Measurements from ENCODE around the gene MYLK.

MYLK gene

DNA sequence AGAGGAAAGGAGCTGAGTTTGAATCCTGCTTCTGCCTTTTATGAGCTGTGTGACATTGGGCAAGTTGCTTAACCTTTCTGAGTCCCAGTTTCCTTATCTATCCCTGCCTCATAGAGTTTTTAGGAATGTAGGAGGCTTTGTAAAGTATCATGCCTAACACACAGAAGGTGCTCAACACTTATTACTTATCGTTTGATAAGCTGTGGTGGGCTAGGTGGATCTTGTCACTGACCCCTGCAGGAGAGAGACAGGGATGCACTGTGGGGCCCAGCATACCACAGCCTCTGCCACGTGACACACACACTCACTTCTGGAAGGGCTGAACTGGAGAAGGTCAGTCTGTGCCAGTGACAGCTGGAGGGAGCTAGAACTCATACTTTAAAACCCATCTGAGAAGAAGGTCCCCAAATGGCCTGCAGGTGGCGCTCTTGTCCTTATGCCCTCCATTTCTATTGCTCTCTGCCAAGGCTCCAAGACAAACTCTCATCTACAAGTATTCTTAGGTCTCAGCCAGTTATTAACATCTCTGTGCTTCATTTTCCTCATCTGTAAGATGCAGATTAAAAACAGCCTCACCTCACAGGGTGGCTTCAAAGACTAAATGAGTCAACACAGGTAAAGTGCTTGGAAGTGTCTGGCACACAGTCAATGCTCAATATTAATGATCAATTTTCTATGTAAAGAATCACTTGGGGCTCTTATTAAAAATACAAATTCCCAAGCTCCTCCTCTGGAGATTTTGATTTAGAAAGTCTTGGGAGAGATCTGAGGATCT lies 241.8 kb downstream of the MYLK start:
- DNase-seq (ENCODE audit: low read depth) = peak; percentile 92

DNA sequence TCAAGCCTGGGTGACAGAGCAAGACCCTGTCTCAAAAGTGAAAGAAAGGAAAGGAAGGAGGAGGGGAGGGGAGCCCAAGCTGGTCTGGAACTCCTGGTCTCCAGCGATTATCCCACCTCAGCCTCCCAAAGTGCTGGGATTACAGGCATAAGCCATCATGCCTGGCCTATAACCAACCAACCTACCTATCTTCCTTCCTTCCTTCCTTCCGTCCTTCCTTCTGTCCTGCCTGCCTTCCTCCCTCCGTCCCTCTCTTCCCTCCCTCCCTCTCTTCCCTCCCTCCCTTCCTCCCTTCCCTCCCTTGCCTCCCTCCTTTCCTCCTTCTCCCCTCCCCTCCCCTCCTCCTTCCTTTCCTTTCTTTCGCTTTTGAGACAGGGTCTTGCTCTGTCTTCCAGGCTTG lies 242.6 kb downstream of the MYLK start:
- DNase-seq (ENCODE audit: low read depth) = no peak

DNA sequence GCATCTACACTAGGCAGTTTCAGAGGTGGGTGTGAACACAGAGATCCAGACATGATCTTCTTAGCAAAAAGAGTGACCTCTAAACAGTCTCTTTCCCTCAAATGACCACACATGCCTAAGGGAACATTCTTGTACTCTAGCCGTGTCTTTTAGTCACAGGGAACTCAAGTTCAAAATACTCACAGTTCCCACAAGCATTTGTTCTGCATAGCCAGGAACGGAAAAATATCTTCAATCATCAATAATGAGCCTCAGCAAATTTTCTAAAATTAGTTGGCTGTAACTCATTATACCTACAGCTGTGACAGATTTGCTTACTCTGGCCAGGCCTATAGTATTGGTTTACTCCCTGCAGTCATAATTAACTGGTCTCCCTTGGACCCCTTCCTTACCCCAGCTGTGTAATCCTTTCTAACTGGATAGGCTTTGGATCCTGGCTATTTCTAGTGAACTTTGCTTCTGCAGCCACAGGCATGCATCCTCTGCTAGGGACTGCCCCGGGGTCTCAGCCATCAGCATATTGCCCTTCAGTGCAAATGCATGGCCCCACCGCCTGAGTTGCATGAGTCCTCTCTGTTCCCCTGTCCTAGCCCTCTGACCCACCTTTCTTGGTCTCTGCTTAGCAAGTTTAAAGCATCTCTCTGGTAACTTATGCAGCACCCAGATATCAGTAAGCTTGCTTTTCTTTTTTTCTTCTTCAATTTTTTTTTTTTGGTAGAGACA lies 243.2 kb downstream of the MYLK start:
- DNase-seq (ENCODE audit: low read depth) = peak; percentile 50

DNA sequence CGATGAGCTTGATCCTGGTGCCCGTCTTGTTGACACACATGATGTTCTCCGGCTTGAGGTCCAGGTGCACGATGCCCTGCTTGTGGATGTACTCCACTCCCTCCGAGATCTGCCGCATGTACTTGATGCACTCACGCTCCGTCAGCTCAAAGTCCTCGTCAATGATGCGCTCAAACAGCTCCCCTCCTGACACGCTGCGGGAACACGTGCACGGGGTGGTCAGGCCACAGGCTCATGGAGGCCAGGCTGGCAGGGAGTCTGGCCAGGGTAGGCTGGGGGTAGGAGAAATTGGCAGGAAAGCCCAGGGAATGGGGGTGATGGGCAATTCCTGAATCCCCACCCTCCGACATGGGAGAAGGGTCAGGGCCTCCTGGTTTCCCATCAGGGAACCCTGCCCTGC lies 243.8 kb downstream of the MYLK start:
- no peak for DNase-seq (ENCODE audit: low read depth)

DNA sequence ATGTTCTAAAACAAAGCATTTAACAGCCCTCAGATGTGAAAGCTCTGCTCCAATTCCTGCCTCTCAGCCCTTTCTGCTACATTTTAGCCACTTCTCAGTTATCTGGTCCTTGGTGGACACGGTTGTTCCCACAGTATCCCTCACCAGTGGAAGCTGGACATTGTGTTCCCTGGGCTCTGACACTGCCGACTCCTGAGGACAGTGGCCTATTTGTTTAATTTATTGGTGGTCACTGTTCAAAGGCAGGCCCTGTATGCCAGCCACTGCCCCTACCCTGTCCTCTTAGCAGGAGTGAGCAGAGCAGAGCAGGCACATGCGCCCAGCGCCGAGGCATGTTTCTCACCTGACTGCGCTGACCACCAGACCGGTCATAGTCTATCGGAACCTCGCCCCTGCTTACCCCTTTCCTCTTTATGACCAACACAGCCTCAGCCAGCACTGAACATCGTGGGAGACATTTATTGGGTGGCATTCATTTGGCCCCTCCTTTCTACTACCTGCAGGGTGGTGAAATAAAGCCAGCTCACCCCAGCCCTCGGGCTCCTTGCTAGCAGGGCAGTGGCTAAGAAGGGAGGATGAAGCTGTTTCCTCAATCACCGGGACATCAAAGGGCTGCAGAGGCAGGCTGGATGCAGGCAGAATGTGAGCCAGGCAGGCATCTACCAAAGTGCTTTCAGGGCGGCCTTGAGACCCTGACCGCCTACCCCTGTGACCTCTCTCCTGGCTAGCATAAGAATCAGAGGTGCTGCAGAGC lies 245.0 kb downstream of the MYLK start:
- DNase-seq (ENCODE audit: low read depth) = no peak

DNA sequence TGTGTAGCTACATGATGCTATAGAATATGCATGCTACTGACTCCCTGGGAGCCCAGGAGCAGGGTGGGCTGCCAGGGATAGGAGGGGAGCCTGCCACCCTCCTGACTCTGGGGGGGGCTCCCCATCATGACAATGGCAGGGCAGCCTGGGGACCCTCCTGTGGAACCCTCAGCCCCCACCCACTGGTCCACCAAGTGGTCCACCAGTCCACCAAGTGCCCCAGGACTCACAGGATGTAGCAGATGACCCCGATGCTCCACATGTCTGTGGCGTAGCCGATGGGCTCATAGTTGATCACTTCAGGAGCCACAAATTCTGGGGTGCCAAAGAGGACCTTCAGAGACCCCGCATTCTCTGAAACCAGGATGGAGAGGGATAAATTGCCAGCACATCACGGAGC lies 246.3 kb downstream of the MYLK start:
- no peak for DNase-seq (ENCODE audit: low read depth)

DNA sequence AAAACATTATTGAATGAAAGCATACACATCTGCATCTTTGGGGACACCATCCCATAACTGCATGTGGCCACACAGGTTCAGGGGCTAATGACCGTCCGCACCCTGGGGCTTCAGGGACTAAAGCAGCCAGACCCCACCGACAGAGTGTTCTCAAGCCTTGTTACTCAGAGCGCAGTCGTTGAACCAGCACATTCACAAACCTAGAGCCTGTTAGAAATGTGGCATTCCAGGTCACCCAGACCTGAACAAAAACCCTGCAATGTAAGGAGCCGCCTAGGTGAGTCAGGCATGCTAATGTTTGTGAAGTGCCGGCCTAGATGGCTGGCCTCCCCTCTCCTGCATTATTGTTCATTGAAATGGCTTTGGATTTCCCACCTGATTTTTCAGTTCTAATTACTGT lies 247.0 kb downstream of the MYLK start:
- no peak for DNase-seq (ENCODE audit: low read depth)

DNA sequence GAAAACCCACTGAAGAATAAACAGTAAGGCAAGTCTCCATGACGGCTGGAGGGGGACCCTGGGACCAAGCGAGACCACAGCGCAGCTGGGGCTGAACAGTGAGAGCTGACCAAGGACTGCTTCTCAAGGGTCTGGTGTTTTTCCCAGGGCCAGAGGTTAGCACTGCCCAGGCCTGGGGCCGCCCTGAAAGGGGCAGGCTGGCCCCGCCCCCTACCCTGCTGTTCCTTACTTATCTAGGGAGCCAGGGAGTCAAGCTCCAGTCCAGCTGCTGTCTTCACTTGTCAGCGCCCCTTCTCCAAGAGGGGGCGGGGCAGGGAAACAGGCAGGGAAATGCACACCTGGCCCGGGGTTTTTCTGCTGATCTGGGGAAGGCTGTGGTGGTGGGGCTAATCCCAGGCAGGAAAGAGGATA lies 247.7 kb downstream of the MYLK start:
- DNase-seq (ENCODE audit: low read depth) = no peak

DNA sequence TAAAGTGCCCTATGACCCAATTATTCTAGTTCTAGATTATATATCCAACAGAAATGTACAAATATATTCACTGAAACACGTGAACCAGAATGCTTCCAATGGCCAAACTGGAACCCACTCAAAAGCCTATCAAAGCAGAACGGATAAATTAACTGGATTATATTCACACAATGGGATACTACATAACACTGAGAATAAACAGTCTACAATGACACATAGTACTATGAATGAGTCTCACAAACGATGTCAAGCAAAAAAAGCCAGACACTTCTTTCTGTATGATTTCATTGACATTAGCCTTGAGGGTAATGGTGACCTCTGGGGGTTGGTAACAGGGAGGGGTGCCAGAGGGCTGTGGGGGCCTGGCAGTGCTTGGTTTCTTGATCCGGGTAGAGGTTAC lies 248.4 kb downstream of the MYLK start:
- DNase-seq (ENCODE audit: low read depth) = no peak

DNA sequence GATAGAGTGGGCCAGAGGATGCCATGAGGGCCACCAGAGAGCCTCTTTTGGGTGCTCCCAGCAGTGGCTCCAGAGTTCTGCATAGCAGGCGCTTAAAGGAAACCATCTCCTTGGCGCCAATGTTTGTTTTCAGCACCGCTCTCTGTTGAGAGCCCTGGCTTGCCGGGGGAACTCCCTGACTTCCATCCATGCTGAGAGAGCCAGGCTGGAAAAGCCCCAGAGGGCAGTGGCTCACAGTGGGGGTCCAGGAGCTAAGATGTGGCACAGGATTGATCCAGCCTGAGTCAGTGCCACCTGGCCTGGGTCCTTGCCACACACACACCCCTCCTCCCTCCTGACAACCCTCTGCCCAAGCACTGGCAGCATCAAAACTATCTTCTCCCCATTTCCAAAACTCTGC lies 248.9 kb downstream of the MYLK start:
- DNase-seq (ENCODE audit: low read depth) = no peak

DNA sequence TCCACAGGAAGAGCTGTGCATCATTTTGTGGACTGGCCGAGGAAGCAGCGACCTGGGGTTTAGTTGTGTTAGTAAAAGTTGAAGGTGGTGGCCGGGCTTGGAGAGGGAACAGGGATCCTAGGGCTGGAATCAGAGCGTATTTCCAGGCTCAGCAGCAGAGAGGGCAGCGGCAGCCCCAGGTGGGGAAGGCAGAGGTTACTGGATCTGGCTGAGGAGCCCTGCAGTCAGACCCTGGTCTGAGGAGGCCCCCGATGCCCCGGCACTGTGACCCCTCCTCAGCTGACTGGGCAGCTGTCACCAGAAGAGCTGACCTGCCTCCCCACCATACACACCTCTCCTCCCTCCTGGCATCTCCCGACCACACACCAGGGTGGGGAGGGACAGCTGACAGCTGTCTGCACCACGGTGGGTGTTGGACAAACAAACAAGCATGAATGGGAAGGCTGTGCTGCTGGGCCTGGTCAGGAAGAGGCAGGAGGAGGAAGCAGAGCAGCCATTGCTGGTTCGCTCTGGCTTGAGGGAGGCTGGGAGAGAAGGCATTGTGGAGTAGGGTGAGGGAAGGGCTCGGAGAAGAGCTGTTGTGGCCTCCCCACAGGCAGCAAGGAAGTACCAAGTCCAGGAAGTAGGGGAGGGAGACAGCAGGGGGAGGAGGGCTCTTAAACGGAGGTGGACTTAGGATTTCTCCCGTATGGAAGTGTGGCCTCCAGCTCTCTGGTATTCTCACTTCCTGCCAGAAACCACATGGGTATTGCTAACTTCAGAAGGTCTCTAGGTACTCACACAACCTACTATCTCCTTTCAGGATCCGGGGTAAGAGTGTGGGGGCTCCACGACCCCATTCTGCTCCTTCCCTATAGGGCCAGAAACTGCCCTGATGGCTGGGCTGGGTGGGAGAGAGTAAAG lies 249.7 kb downstream of the MYLK start:
- no peak for DNase-seq (ENCODE audit: low read depth)

DNA sequence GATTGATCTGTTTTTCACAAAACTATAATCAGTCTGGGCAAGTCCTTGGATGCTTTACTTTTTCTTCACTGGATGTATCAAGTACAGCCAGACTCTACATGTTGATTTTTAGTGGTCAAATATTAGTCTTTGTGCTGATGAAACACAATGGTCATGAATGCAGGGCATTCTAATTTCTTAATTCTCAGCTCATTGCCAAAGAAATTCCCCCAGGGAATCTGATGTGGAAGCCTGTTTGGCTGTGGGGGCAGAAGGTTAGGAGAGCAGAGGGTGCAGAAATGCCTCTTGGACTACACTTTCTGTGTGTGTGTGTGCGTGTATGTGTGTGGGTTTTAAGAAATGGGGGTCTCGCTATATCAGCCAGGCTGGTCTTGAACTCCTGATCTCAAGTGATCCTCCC lies 250.6 kb downstream of the MYLK start:
- DNase-seq (ENCODE audit: low read depth) = no peak

DNA sequence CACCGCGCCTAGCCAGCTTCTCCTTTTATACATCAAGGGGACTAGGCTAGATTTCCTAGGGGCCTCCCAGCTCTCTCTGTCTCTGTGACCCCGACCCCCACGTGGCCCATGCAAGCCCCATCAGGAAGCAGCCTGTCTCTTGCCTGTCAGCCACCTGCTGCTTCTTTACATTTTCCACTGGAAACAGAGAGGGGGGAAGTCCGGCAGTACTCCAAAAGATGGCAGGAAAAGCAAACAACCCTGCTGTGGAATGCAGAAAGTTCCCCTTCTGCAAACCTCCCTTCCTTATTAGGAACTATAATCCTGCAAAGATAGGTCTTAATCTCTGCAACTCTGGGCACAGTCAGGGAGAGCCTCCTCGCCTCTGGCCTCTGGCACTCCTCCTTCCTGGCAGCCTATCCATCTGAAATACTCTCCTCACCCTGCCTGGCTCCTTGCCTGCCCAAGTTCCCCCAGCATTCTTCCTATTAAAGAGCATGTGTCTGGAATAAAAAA lies 251.9 kb downstream of the MYLK start:
- DNase-seq (ENCODE audit: low read depth) = no peak

DNA sequence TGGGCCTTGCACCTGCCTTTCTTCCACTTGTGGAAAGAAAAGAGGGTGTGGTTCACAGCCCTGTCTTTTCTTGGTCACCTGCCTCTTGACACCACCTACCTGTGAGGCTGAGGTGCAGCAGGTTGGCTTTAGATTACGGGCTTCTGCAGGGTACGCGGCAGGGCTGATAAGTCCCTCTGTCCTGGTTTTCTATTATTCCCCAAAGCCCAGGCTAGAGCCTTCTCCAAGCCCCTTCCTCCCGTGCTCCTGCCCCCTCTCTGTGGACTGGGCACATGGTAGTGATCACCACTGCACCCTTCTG lies 254.4 kb downstream of the MYLK start:
- no peak for DNase-seq (ENCODE audit: low read depth)

DNA sequence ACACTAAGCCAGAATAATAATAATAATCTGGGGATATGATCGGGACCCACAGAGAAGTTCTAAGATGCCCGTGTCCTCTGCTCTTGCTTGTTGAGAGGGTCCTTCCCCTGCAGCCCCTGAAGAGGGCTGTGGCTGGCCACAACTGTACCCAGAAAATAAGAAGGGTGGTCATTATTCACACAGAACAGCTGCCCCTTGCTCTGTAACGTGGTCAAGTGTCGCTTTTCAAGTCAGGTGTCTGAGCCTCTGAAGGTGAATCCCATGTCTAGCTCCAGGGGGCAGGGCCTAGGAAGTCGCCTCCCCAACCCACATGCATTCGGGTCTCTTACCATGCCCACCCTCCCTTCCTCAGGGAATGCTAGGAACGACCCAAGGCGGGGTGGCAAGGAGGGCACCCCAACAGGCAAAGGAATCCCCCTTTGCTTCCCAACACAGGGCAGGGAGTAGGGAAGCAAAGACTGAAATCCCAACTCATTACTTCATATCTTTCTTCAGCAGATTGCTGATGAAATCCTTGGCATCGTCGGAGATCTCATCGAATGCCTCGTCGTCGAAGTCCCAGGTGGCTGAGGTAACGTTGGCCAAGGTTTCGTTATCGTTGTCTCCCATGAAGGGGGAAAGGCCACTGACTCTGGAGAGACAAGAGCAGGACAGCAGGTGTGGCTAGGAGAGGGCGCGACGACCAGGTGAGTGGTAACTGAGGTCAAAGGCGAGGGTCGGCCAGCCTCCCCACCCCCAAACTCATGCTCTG lies 255.0 kb downstream of the MYLK start:
- DNase-seq (ENCODE audit: low read depth) = no peak

DNA sequence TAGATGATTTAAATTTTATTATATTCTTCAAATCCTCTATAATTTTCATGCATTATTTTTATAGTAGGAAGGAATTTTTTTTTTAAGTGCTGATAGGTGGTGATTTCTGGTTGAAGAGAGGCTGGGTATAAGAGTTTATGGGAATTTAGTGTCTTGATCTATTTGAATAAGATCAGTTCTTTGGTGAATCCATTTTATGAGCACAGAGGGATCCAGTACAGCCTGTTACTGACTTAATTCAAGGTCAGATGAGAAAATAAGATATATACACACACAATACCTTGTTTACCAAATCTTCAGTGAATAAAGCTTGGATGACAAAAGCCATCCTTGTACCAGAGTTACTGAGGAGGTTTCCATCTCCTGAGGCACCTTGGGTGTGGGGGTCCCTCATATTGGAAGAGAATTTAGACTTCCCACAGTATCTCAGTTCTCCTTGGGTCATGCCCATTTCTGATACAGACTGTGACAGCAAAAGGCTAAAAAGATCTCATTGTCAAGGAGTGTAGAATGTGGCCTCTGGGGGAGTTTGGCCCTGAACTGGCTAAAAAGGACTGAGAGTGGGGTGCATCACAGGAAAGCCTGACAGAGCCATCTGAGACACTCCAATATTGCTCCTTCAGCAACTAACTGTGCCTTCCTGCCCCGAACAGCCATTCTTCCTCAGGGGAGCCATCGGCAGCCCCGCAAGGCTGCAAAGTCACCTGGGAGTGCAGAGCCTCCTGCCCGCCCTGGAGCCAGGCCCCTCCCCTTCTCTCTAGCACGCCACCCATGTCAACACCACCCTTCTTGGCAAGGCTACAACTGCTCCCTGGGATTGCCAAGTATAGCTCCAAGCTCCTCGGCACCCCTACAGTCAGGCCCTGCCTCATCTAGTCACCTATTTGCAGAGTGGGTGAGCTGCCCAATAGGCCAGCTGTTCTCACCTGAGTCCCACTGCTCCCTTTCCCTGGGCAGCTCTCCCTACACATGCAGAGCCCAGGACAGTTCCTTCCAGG lies 256.2 kb downstream of the MYLK start:
- DNase-seq (ENCODE audit: low read depth) = no peak

DNA sequence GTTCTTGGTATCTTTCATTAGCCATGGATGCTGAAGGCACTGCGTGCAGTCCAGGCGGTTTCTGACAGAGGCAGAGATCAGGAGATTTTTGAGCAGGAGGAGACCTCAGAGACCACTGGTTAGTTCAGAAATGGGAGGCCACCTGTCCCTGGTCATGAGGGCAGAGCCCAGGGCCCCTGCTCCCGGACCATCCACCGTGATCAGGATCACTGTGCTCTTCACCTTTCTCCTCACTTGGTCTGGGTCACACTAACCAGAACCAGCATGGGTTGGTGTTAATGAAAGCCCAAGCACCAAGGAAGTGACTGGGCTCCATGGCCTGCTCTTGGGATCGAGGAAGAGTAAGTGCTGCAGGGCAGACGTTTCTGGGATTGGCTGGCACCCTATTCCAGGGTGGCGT lies 257.3 kb downstream of the MYLK start:
- no peak for DNase-seq (ENCODE audit: low read depth)

DNA sequence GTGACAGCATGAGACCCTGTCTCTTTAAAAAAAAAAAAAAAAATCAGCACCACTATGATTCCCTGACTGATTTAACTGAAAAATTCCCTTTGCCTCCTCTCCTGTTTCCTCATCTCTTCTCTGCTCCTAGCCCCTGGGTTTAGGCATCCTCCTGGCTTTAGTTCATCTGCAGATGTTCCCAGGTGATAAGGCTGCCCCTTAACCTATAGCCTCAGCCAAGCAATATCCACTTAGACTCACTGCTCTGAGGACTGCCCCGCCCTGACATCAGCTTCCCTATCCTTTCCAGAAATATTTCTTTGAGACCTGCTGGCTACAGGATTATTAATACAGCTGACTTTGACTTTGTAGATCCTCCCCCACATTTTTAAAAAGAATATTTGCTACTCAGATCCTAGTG lies 259.8 kb downstream of the MYLK start:
- no peak for DNase-seq (ENCODE audit: low read depth)

DNA sequence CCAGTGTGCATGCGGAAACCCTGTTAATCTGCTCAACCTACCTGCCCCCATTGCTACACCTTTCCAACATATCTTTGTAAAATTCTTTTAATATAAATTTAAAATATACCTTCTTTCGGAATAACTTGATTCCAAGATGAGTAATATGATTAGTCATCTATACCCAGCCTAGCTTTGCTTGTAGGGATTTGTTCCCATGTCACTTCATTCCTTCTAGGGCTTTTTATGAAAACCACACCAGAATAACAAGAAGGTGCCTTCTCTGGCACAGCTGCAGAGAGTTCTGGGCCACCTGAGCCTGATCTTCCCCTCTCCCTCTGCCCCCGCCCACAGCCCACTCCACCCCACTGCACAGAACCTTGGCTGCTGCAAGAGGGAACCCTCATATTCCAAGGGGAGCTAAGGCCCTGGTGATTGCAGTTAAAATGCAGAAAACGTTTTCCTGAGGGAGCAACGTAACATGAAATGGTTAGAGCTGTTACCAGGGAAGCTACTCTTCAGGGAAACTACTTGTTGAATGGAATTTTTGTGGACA lies 260.7 kb downstream of the MYLK start:
- peak; percentile 44 for DNase-seq (ENCODE audit: low read depth)

DNA sequence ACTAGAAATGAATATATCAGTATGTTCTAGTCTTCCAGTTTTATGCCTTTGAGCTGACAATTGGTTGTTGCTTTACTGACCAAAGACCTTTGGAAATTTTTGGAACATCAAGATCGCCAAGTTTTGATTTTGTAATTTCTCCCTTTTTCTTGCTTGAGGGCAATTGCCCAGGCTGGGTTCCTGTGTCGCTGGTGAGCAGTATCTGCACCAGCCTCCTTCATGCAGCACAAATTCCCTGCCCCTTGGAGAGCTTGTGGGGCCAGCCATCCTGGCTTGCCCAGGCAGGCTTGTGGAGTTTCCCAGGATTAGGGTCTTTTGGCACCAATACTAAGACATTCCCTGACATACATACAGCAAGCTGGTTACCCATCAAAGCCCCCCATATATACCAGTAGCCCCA lies 261.4 kb downstream of the MYLK start:
- DNase-seq (ENCODE audit: low read depth) = no peak
